CD4-positive, alpha-beta T cell treated with Interferon gamma for 1 hour (primary cell): ENCODE measurements around the gene CDH8.
"Not testable (repeated sequence)": the region's sequence is repeated elsewhere in the genome, so short reads cannot be mapped to it uniquely, and the experiment has no call there.

Experiments used
- DNase-seq: peaks from one replicate; pipeline ENCODE4 v3.0.0-alpha.2; 2020

Gene CDH8

GRCh38 chr16:61763013-61763412, 273.2 kb downstream of the CDH8 start:
- no peak for DNase-seq

GRCh38 chr16:61730997-61731396, 305.2 kb downstream of the CDH8 start:
- no peak for DNase-seq

GRCh38 chr16:61726701-61727100, 309.5 kb downstream of the CDH8 start:
- no peak for DNase-seq

- no peak for DNase-seq
These were observed 310.1 kb downstream of the CDH8 start for GRCh38 chr16:61726125-61726524.

GRCh38 chr16:61721544-61721943, 314.7 kb downstream of the CDH8 start:
- no peak for DNase-seq

- DNase-seq = no peak
These were observed 320.8 kb downstream of the CDH8 start for GRCh38 chr16:61715393-61715792.

GRCh38 chr16:61713787-61714186, 322.5 kb downstream of the CDH8 start:
- DNase-seq = no peak

GRCh38 chr16:61699640-61700039, 336.6 kb downstream of the CDH8 start:
- not testable (repeated sequence) for DNase-seq

GRCh38 chr16:61684541-61684940, 351.7 kb downstream of the CDH8 start:
- DNase-seq = no peak

GRCh38 chr16:61681673-61682072, 354.6 kb downstream of the CDH8 start:
- DNase-seq = no peak

- no peak for DNase-seq
These were observed 355.1 kb downstream of the CDH8 start for GRCh38 chr16:61681124-61681523.

GRCh38 chr16:61678182-61678581, 358.1 kb downstream of the CDH8 start:
- no peak for DNase-seq

- DNase-seq = no peak
These were observed 358.5 kb downstream of the CDH8 start for GRCh38 chr16:61677776-61678175.

GRCh38 chr16:61676740-61677139, 359.5 kb downstream of the CDH8 start:
- DNase-seq = no peak

- DNase-seq = no peak
These were observed 365.1 kb downstream of the CDH8 start for GRCh38 chr16:61671161-61671560.

- DNase-seq = no peak
These were observed 370.7 kb downstream of the CDH8 start for GRCh38 chr16:61665512-61665911.

GRCh38 chr16:61659936-61660335, 376.3 kb downstream of the CDH8 start:
- no peak for DNase-seq

- no peak for DNase-seq
These were observed 381.3 kb downstream of the CDH8 start for GRCh38 chr16:61654962-61655361.

- DNase-seq = no peak
These were observed 382.7 kb downstream of the CDH8 start for GRCh38 chr16:61653544-61653943.

- no peak for DNase-seq
These were observed 390.7 kb downstream of the CDH8 start for GRCh38 chr16:61645561-61645960.

GRCh38 chr16:61644736-61645135, 391.5 kb downstream of the CDH8 start:
- no peak for DNase-seq

- DNase-seq = no peak
These were observed 418.9 kb downstream of the CDH8 start for GRCh38 chr16:61617219-61617783.

- DNase-seq = no peak
These were observed 420.1 kb downstream of the CDH8 start for GRCh38 chr16:61616088-61616487.

GRCh38 chr16:61611847-61612491, 424.3 kb downstream of the CDH8 start:
- no peak for DNase-seq

GRCh38 chr16:61606581-61606980, 429.7 kb downstream of the CDH8 start:
- DNase-seq = no peak
